ENCODE data around the gene ARMC8.

- TF ChIP-seq CTCF (IDR thresholded peaks at IDR 0.05) (no peak), POLR2A (IDR thresholded peaks at IDR 0.05) (no peak)
These were observed 70.9 kb downstream of the ARMC8 start for GRCh38 chr3:138257986-138258385.
